Calu3 (cell line): Measurements from ENCODE around the gene TCF23. TPM values are rescaled to one million over a fixed set of nuclear protein-coding genes. Genes with fewer than 3 reads are reported as not detected.
A peak's percentile ranks its signal among the peaks of the same experiment; 100 is the strongest.

Source experiments
- BruUV-seq: library from RNA; stranded (reverse); fragments of 400-500 nt; replicated peaks from 2 replicates; lab custom pipeline; 2021; lab: Mats Ljungman, UMichigan
- CTCF ChIA-PET: fragments of 300-600 bp; sonication (Branson Sonifier 250); formaldehyde crosslinking; loops from one replicate; lab custom pipeline; 2022; ENCODE audit warnings: antibody characterized with exemption; lab: Charles Lee
- DNase-seq: peaks from one replicate; pipeline ENCODE4 v3.0.0; 2022
- H3K27ac Mint-ChIP-seq: one replicate; pipeline ENCODE4 v1.8.0; 2022; ENCODE audit warnings: mixed read lengths; ENCODE audit not compliant: unreplicated experiment
- H3K27me3 Mint-ChIP-seq: one replicate; pipeline ENCODE4 v1.8.0; 2022; ENCODE audit warnings: mixed read lengths; ENCODE audit not compliant: unreplicated experiment
- H3K36me3 Mint-ChIP-seq: one replicate; pipeline ENCODE4 v1.8.0; 2022; ENCODE audit warnings: mild to moderate bottlenecking, moderate library complexity, mixed read lengths; ENCODE audit not compliant: insufficient read depth, unreplicated experiment
- H3K4me1 Mint-ChIP-seq: one replicate; pipeline ENCODE4 v1.8.0; 2022; ENCODE audit warnings: mild to moderate bottlenecking, low read depth, mixed read lengths; ENCODE audit not compliant: unreplicated experiment
- H3K4me3 Mint-ChIP-seq: one replicate; pipeline ENCODE4 v1.8.0; 2022; ENCODE audit warnings: mild to moderate bottlenecking, low read depth, moderate library complexity, mixed read lengths; ENCODE audit not compliant: unreplicated experiment
- H3K9me3 Mint-ChIP-seq: one replicate; pipeline ENCODE4 v1.8.0; 2022; ENCODE audit warnings: low read depth, mixed read lengths; ENCODE audit not compliant: unreplicated experiment
- intact Hi-C: fragments of 100-400 bp; cut with micrococcal nuclease; formaldehyde crosslinking; loops from one replicate; pipeline ENCODE4 v1.10.0; 2022; ENCODE audit not compliant: unreplicated experiment
- total RNA-seq: library from RNA; stranded (reverse); gene quantifications from 2 replicates; pipeline ENCODE4 v1.2.3, GENCODE V29; 2022
- TF ChIP-seq, protein P1 (sequence below): fragments of 200-600 bp; IDR thresholded peaks from one replicate; pipeline ENCODE4 v1.8.0; 2022; ENCODE audit warnings: antibody characterized with exemption; ENCODE audit not compliant: unreplicated experiment

TCF23 gene
- total RNA-seq, 1 experiment from 2014 or later: not detected

DNA sequence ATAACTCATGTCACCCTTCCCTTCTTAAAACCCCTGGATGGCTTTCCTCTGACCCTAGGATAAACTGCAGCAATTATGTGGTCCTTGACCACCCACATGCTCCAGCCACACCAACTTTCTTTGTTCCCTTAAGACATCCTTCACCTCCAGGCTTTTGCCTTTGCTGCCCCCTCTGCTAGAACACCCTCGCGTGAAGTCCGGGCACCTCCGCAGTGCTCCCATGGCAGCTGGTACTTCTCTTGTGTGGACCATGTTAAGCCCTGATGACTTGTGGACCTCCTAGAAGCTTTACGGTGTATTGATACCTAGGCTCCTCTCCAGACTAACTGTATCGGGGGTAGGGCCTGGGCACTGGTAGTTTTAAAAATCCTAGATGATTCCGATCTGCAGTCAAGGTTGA lies 26.0 kb upstream of the TCF23 start:
- CTCF ChIA-PET: interaction anchor here (1.2 kb wide), 1 partner anchor 69 kb away, joined by 3 read pairs; no protein-coding TSS in a partner anchor
- H3K9me3 Mint-ChIP-seq: no peaks in the 10 kb centered on the region
- intact Hi-C loops: no loop called here

DNA sequence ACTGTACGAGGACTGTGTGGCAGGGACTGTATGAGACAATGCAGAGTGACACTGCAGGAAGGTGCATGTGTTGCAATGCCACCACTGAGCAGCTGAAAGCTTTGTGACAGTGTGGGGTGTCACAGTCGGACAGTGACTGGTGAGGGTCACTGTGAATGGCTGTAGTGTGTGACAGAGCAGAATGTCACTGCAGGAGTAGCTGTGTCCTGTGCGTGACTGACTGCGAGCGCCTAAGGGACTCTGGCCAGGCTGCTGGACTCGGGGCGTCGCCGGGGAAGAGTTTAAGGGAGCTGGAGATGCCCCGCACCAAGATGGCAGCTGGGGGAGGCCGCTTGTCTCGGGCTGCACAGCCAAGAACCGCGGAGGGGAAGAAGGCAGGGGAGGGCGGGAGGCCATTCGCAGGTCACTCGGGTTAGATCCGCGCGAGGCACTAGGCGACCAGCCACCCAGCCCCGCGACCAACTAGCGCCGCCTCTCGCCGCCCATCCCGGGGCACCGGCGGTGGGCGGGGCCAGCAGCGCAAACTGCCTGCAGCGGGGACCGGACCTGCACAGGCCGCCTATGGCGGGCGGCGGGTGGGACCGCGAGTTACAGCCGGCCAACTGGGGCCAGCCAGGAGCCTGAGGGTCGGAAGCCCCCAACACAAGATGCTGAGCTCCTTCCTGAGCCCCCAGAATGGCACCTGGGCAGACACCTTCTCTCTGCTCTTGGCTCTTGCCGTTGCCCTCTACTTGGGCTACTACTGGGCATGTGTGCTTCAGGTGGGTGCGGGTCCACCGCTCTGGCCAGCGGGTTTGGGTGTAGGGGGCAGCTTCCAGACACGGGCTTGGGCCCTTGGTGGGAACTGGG lies 25.3 kb upstream of the TCF23 start, which contains the start of gene ABHD1:
Gene ABHD1 (plus strand): TSS at position 514 of the 849 bp plus-strand sequence. CDS start 134 bp downstream, at position 648.
- Mint-ChIP-seq H3K9me3 (no peaks in the 10 kb centered on the region), H3K4me1 (peaks cover 8% of the 10 kb centered on the region), H3K27me3 (peaks cover 50% of the 10 kb centered on the region), H3K27ac (no peak within 1 kb of the TSS), H3K36me3 (peaks cover 27% of the 10 kb centered on the region), H3K4me3 (peak within 1 kb of the TSS; percentile 77)
- TF ChIP-seq, protein P1, sequence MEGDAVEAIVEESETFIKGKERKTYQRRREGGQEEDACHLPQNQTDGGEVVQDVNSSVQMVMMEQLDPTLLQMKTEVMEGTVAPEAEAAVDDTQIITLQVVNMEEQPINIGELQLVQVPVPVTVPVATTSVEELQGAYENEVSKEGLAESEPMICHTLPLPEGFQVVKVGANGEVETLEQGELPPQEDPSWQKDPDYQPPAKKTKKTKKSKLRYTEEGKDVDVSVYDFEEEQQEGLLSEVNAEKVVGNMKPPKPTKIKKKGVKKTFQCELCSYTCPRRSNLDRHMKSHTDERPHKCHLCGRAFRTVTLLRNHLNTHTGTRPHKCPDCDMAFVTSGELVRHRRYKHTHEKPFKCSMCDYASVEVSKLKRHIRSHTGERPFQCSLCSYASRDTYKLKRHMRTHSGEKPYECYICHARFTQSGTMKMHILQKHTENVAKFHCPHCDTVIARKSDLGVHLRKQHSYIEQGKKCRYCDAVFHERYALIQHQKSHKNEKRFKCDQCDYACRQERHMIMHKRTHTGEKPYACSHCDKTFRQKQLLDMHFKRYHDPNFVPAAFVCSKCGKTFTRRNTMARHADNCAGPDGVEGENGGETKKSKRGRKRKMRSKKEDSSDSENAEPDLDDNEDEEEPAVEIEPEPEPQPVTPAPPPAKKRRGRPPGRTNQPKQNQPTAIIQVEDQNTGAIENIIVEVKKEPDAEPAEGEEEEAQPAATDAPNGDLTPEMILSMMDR: no peak
- intact Hi-C loops: no loop called here
- CTCF ChIA-PET: interaction anchor here (0.5 to 1.2 kb wide), 3 partner anchors 57 to 71 kb away, joined by 3 to 4 read pairs (median 3); no protein-coding TSS in a partner anchor
- DNase-seq: peak; percentile 57
- no TSS peak for BruUV-seq

More for the DNA sequence above, 26.0 kb upstream of the TCF23 start:
- Mint-ChIP-seq H3K36me3 (peaks cover 20% of the 10 kb centered on the region), H3K4me3 (peak overlapping the region; percentile 77), H3K4me1 (peaks cover 8% of the 10 kb centered on the region), H3K27ac (no peak overlapping the region), H3K27me3 (peaks cover 50% of the 10 kb centered on the region)
- TF ChIP-seq, protein P1: no peak
- no TSS peak for BruUV-seq
- no peak for DNase-seq

DNA sequence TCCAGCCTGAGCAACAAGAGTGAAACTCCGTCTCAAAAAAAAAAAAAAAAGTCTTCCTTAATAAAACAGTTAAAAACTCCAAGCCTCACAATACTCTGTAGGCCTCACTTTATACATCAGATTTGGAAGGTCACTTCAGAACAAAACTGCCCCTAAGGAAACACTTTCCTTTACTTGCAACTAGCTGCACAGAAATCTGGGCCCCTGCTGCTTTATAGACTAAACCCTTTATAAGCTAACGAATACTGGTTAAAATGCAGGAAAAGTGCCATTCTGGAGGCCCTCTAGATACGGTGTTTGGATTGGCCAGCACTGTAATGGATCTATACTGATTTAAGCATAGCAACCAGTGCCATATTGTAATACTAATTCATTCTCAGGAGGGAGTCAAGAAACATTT lies 23.7 kb upstream of the TCF23 start:
- H3K27me3 Mint-ChIP-seq: peaks cover 35% of the 10 kb centered on the region
- no peak for DNase-seq
- no TSS peak for BruUV-seq
- no peak overlapping the region for H3K4me3 Mint-ChIP-seq
- peaks cover 22% of the 10 kb centered on the region for H3K36me3 Mint-ChIP-seq
- intact Hi-C loops: no loop called here
- no peaks in the 10 kb centered on the region for H3K9me3 Mint-ChIP-seq
- peaks cover 8% of the 10 kb centered on the region for H3K4me1 Mint-ChIP-seq
- no peak overlapping the region for H3K27ac Mint-ChIP-seq
- CTCF ChIA-PET: no interaction called here
- TF ChIP-seq, protein P1: no peak

DNA sequence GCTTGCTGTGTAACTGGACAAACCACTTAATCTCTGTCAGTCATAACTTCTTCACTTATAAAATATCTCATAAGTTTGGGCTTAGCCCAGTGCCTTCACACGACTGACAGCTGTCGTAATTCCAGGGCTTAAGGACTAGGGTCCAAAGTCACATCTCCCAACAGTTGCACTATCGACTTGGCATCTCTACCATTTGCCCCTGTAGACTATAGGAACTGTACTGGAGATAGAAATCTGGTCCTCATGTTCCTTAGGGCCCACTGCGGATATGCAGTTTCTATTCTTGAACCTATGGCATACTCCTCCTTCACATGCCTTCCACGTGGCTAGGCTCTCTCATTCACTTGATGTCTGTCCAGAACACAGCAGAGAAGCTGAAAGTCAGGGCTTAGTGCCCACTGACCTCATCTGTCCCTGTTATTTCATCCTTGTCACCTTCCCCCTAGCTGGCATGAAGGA lies 22.5 kb upstream of the TCF23 start:
- CTCF ChIA-PET: no interaction called here
- Mint-ChIP-seq H3K4me1 (peaks cover 8% of the 10 kb centered on the region), H3K27ac (peak overlapping the region; percentile 31), H3K27me3 (peaks cover 23% of the 10 kb centered on the region), H3K36me3 (peaks cover 22% of the 10 kb centered on the region), H3K9me3 (no peaks in the 10 kb centered on the region), H3K4me3 (no peak overlapping the region)
- TSS peak; percentile 8 for BruUV-seq
- DNase-seq: no peak
- TF ChIP-seq, protein P1: no peak
- intact Hi-C loops: no loop called here
